CD4-positive, alpha-beta T cell treated with Interleukin-12 subunit alpha and Interleukin-12 subunit beta, for 1 hour (primary cell): ENCODE data around the gene NPFF.

ENCODE experiments used
- DNase-seq: peaks from one replicate; pipeline ENCODE4 v3.0.0-alpha.2; 2020

Gene NPFF

GRCh38 chr12:53513712-53514410 is 6.6 kb upstream of the NPFF start:
- no peak for DNase-seq

DNA sequence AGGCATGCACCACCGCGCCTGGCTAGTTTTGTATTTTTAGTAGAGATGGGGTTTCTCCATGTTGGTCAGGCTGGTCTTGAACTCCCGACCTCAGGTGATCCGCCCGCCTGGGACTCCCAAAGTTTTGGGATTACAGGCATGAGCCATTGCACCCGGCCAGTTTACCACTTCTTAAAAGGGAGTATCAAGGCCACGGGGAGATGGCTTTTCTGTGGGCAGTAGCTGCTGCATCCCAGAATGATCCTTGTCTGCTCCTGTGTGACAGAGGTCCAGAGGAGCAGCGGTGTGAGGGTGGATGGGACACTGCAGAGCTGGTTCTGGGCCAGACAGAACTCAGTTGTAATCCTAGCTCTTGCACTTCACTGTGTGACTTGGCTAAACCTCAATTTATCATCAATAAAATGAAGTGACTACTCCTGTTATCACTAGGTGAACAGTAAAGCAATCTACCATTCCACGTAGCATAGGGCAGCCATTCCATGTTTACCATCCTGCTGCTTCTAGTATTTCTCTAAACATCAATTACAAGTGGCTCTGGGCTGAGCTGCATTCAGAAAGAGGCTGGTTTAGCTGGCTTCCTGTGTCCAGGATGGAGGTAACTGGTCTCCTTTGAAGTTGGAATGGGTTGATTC is 3.0 kb upstream of the NPFF start:
- DNase-seq: no peak

DNA sequence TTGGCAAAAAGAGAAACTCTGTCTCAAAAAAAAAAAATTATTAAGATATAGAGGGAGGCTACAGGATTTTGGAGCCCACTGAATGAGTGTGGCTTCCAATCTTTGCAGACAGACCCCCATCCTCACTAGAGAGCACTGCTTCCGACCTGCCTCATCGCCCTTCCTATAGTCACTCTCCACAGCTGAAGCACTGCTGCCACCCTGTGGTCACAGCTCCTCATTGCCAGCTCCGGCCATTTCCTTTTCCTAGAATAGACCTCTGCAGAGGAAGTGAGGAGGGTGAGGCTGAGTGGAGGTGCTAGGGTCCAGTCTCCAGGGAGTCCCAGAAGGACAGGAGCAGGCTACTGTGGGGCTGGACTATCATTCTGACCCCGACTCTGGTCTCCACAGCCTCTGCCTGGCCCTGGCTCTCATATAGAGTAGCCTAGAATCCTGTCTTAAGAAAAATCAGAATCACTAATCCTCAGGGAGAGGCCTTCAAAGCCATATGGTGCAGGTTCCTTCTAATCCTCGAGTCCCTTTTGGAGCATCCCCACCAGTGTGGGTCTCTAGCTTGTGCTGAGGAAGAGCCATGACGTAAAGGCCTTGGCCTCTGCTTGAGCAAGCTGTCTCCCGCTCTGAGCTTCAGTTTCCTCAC is 1.4 kb upstream of the NPFF start:
- DNase-seq: peak; percentile 85

- DNase-seq: no peak
Observed at GRCh38 chr12:53507603-53507885, 260 bp upstream of the NPFF start.

GRCh38 chr12:53506450-53506785 is 866 bp downstream of the NPFF start:
- no peak for DNase-seq

- DNase-seq: no peak
Observed at GRCh38 chr12:53505555-53506449, 1.5 kb downstream of the NPFF start.

DNA sequence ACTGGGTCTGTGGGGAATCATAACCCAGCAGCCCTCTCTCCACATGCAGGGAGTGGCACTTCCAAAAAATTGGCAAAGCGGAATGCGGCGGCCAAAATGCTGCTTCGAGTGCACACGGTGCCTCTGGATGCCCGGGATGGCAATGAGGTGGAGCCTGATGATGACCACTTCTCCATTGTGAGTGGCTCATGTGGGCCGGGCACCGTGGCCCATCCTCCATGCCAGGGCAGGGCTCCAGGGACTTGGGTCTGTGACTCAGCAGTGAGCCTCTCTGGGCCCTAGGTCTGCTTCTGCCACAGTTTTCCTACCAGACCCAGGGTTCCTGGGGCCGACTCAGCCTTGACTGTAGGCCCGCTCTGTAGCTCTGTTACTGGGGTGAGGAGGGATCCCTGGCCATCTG is 2.2 kb downstream of the NPFF start:
- no peak for DNase-seq

DNA sequence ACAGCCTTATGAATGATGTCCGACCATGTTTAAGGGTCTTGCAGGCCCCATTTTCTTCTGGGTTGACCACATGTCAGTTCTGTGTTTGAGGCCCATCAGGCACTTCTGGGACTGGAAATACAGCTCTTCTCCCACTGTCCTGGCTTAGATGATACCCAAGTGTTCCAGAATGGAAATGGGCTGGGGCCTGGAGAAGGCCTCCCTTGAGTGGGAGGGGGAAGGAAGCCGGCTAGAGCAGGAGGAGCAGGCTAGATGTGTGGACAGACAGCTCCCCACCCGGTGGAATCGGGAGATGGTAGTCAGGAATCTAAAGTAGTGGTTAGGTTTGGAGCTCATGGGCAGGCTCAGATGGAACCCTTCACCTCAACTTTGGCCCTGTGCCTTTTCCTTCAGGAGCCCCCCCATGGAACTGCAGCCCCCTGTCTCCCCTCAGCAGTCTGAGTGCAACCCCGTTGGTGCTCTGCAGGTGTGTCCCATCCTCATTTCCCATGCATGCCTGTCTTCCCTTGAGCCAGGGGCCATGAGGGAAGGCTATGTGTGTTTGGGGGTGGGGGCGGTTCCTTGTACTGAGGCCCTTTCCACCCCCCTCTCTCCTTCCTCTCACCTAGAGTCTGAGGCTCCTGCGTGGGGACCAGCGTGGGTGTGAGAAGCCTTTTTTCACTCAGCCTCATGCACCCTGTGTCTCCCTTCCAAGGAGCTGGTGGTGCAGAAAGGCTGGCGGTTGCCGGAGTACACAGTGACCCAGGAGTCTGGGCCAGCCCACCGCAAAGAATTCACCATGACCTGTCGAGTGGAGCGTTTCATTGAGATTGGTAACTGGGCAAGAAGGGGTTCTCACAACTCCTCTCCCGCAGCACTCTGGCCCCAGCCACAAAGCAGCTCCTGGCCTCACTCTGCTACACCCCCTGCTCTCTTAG is 3.0 kb downstream of the NPFF start:
- DNase-seq: no peak

- DNase-seq: no peak
Observed at GRCh38 chr12:53502983-53503728, 4.1 kb downstream of the NPFF start.

DNA sequence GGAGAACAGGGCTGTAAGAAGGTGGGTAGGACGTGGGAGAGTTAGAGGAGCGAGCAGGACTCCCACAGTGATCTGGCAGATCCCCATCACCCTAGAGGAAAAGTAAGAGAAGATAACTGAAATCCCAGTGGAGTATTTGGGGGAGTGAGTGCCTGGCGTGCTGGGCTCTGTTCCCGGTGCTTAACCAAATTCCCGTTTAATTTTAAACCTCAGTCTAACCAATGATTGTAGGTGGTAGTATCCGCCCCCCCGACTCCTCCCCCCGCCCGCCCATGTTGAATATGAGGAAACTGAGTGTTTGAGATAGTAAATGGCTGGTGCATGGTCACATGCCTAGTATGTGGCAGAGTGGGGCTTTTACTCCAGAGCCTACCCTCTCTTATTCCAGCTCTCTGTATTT is 5.0 kb downstream of the NPFF start:
- DNase-seq: no peak

- no peak for DNase-seq
Observed at GRCh38 chr12:53501615-53502181, 5.6 kb downstream of the NPFF start.

GRCh38 chr12:53500776-53501614 is 6.3 kb downstream of the NPFF start, which contains the start of gene TARBP2:
TSS of gene TARBP2 (plus strand) at chr12:53501283. CDS start at chr12:53501409, 126 bp downstream.
- peak; percentile 99 for DNase-seq

DNA sequence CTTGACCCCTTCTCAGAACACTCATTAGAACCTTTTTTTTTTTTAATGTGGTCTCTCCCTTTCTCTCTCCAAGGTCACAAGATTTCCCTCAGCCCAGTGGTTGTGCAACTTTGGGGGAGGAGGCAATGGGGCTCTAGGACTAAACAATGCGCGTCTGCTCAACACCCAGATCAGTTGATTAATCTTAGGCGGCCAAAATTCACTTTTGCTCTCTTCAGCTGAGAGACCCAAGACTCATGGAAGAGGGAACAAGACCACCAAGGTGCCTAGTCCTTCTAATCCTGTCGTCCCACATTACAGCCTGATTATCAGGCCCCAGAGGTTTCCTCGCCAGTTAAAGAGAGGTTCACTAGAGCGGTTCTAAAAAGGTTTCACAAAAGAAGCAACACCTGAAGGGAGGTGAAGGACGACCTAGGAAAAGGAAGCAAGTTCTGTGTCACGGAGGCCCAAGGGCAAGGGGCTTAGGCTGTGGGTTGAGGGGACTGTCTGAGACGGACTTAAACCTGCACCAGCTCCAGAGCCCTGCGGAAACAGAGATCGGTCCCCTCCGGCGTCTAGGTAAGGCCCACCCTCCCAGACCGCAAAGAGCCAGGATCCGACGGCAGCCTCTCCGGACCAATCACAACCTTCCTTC is 7.0 kb downstream of the NPFF start:
- peak; percentile 44 for DNase-seq

- DNase-seq: peak; percentile 64
Observed at GRCh38 chr12:53499266-53500141, 7.8 kb downstream of the NPFF start, which contains the start of gene MAP3K12. TSS of gene MAP3K12 (minus strand) at chr12:53499458. CDS start at chr12:53487391, 12,067 bp downstream.

- DNase-seq: no peak
Observed at GRCh38 chr12:53498235-53498630, 9.1 kb downstream of the NPFF start.

GRCh38 chr12:53497461-53497860 is 9.8 kb downstream of the NPFF start:
- DNase-seq: no peak

DNA sequence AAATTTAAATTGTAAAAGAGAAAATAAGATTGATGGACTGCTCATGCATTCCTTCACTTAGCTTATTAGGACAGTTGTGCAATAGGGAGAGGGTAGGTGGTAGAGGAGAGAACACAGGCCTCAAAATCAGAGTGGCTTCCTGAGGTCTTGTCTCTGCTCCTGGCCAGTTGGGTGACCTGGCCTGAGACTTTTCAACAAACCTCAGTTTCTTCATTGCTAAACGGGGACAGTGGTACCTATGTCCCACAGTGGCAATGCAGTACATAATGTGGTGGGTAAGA is 10.6 kb downstream of the NPFF start:
- DNase-seq: no peak

DNA sequence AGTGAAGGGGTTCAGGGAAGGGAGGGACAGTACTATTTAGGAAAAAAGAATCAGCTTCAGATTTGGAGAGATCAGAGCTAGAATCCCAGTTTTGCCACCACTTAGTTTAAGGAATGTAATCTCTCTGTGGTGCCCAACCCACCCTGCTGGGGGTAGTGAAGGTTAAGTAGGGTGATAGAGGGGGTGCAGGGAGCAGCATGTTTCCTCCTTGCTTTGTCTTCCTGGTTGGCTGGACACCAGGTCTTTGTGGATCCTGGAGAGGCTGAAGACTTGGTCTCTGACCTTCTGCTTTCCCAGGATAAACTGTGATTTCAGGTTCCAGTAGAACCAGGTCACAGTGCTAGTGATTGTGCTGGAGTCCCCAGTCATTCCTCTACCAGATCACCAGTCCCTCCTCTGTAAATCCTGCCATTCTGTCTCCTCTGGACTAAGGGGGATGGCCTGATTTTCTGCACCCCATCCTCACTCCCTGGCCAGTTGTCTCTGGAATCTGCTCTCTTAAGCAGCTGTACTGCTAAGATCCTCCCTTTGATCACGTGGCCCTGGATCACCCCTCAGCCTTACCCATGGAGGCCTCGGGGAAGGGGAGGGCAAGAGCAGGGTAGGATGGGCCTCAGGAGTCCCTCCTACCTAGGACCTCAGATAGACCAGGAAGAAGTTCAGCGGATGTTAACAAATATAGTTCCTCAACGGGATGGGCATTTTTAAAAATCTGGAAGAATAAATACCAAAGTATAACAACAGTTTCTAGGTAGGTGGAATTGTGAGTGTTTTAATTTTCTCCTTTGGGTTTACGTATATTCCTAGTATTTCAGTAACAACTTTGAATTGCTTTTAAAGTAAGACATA is 11.2 kb downstream of the NPFF start:
- no peak for DNase-seq
